HepG2 (cell line): ENCODE data around the gene G6PC3. TPM values are rescaled to one million over a fixed set of nuclear protein-coding genes. Genes with fewer than 3 reads are reported as not detected.

Experiments
- ADNP ChIP-seq: sonication (generic); formaldehyde crosslinking; IDR thresholded peaks from 2 replicates; pipeline ENCODE4 v1.4.0; 2020; ENCODE audit warnings: missing genetic modification reagents
- ATAD3A ChIP-seq: sonication (generic); formaldehyde crosslinking; IDR thresholded peaks from 2 replicates; pipeline ENCODE4 v1.4.0; 2020; ENCODE audit warnings: missing genetic modification reagents
- FOSL1 ChIP-seq: sonication (generic); formaldehyde crosslinking; IDR thresholded peaks from 2 replicates; pipeline ENCODE4 v1.9.0; 2021; ENCODE audit warnings: missing genetic modification reagents, borderline replicate concordance
- FOXO1 ChIP-seq: sonication (generic); formaldehyde crosslinking; IDR thresholded peaks from 2 replicates; pipeline ENCODE4 v1.4.0; 2020; ENCODE audit warnings: missing genetic modification reagents
- RAD21 ChIP-seq: fragments of 450-650 bp; formaldehyde crosslinking; IDR thresholded peaks from 2 replicates; pipeline ENCODE4 v1.5.0; 2020; ENCODE audit warnings: mild to moderate bottlenecking
- RBAK ChIP-seq: sonication (generic); formaldehyde crosslinking; IDR thresholded peaks from 2 replicates; pipeline ENCODE4 v1.5.1; 2020; ENCODE audit warnings: mild to moderate bottlenecking, missing genetic modification reagents
- RELA ChIP-seq: sonication (generic); formaldehyde crosslinking; IDR thresholded peaks from 2 replicates; pipeline ENCODE4 v1.4.0; 2020; ENCODE audit warnings: missing genetic modification reagents
- SIX4 ChIP-seq: sonication (generic); formaldehyde crosslinking; IDR thresholded peaks from 2 replicates; pipeline ENCODE4 v1.4.0; 2020; ENCODE audit warnings: missing genetic modification reagents
- ZBTB40 ChIP-seq, 2 experiments: fragments of 450-650 bp in 1 of 2; sonication (generic) in 1 of 2; formaldehyde crosslinking in 1 of 2; IDR thresholded peaks; 2 replicates each; pipeline versions ENCODE4 v1.6.1 to v1.8.0; 2016 to 2022; ENCODE audit warnings: antibody characterized with exemption in 1 of 2, mild to moderate bottlenecking in 1 of 2, missing genetic modification reagents in 1 of 2
- ZFP36 ChIP-seq: fragments of 150-350 bp; IDR thresholded peaks from 2 replicates; pipeline ENCODE4 v1.6.1; 2018; ENCODE audit warnings: borderline replicate concordance, low read length, low read depth; ENCODE audit not compliant: partially characterized antibody
- ZKSCAN8 ChIP-seq: IDR thresholded peaks from 2 replicates; pipeline ENCODE4 v1.6.1; 2016; ENCODE audit warnings: borderline replicate concordance, missing genetic modification reagents, missing compliant biosample characterization
- ZNF44 ChIP-seq: sonication (generic); formaldehyde crosslinking; IDR thresholded peaks from 2 replicates; pipeline ENCODE4 v1.5.1; 2020; ENCODE audit warnings: mild to moderate bottlenecking, missing genetic modification reagents
- ZNF720 ChIP-seq: sonication (generic); formaldehyde crosslinking; IDR thresholded peaks from 2 replicates; pipeline ENCODE4 v1.4.0; 2020; ENCODE audit warnings: missing genetic modification reagents
- ZNF879 ChIP-seq: sonication (generic); formaldehyde crosslinking; IDR thresholded peaks from 2 replicates; pipeline ENCODE4 v1.8.1; 2023; ENCODE audit warnings: missing genetic modification reagents
- polyA plus RNA-seq, 8 experiments: library from polyadenylated mRNA; depleted of rRNA in 3 of 8; stranded (reverse) in 7 of 8; unstranded in 1 of 8; fragments of >200 nt; fragmentation: Illumina TruSeq in 4 of 8; extraction: Trizol in 4 of 8; gene quantifications; 2 replicates each; pipeline versions ENCODE4 v1.2.1 to v1.2.3, GENCODE V29; 2011 to 2016; ENCODE audit warnings: low read depth in 4 of 8, missing spikeins in 1 of 8, mixed read lengths in 1 of 8; ENCODE audit not compliant: insufficient read depth in 1 of 8
- total RNA-seq, 5 experiments: library from RNA; depleted of rRNA; stranded (reverse); fragments of >200 nt; fragmentation: Illumina TruSeq; extraction: Trizol; gene quantifications; 2 replicates each; pipeline ENCODE4 v1.2.3, GENCODE V29; 2016; ENCODE audit warnings: low read depth in 1 of 5
- TF ChIP-seq, protein P1 (sequence below): sonication (generic); formaldehyde crosslinking; IDR thresholded peaks from 2 replicates; pipeline ENCODE4 v1.5.0; 2020; ENCODE audit warnings: missing genetic modification reagents

Gene G6PC3
- total and polyA plus RNA-seq, 2 of the 13 experiments (the other 11 are each of a cell fraction or from before 2014, with no cell fraction given), result 38.5 to 75.8 TPM

DNA sequence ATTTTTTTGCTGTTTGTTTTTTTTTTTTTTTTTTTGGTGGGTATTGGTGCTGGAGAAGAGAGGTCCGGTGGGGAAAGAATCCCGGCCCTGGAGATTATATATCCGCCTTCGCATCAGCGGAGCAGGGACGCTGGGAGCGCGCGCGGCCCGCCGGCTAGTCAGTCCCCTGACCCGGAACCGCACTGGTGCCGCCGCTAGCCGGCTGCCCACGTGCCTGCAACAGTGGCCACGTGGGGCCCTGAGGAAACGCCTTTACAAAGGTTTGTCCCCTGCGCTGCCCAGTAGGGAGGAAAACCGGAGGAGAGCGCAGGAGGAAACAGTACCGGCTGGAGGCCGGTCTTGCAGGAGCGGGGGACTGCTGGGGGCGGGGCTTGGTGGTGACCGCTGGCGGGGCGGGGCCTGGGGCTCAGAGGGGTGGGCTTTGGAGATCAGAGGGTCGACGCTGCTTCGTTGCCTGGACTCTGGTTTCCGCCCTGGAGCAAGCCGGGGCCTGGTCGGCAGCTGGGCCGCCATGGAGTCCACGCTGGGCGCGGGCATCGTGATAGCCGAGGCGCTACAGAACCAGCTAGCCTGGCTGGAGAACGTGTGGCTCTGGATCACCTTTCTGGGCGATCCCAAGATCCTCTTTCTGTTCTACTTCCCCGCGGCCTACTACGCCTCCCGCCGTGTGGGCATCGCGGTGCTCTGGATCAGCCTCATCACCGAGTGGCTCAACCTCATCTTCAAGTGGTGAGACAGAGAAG, at the start of gene G6PC3 (continued):
- TF ChIP-seq ZKSCAN8 (CRISPR knock-in tag) (peak; percentile 94), ATAD3A (CRISPR knock-in tag) (no peak), ZFP36 (no peak), FOXO1 (peak; percentile 82), RELA (CRISPR knock-in tag) (no peak), RAD21 (CRISPR knock-in tag) (peak; percentile 63), ZNF879 (CRISPR knock-in tag) (no peak; the same call in 1 of the 2 replicates), RBAK (peak; percentile 61; the same call in 1 of the 2 replicates), ADNP (CRISPR knock-in tag) (no peak), ZNF44 (CRISPR knock-in tag) (peak; percentile 89), ZNF720 (no peak), SIX4 (CRISPR knock-in tag) (peak; percentile 83; the same call in 1 of the 2 replicates), FOSL1 (CRISPR knock-in tag) (no peak), ZBTB40 (IDR thresholded peaks at IDR 0.05) (no peak), ZBTB40 (CRISPR knock-in tag; IDR thresholded peaks at IDR 0.05) (peak; percentile 89)
- TF ChIP-seq, protein P1, sequence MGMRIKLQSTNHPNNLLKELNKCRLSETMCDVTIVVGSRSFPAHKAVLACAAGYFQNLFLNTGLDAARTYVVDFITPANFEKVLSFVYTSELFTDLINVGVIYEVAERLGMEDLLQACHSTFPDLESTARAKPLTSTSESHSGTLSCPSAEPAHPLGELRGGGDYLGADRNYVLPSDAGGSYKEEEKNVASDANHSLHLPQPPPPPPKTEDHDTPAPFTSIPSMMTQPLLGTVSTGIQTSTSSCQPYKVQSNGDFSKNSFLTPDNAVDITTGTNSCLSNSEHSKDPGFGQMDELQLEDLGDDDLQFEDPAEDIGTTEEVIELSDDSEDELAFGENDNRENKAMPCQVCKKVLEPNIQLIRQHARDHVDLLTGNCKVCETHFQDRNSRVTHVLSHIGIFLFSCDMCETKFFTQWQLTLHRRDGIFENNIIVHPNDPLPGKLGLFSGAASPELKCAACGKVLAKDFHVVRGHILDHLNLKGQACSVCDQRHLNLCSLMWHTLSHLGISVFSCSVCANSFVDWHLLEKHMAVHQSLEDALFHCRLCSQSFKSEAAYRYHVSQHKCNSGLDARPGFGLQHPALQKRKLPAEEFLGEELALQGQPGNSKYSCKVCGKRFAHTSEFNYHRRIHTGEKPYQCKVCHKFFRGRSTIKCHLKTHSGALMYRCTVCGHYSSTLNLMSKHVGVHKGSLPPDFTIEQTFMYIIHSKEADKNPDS (CRISPR knock-in tag), result peak; percentile 39; the same call in 1 of the 2 replicates
